ENCODE data around the gene SLFN12L. TPM values are rescaled to one million over a fixed set of nuclear protein-coding genes. Genes with fewer than 3 reads are reported as not detected.

The SLFN12L gene
- total RNA-seq, 1 experiment from 2014 or later = 0.91 TPM

GRCh38 chr17:35432176-35433074 lies 105.1 kb downstream of the SLFN12L start, which contains the start of gene SLFN12:
TSS of gene SLFN12 (minus strand) at chr17:35432500. CDS start at chr17:35423028, 9,472 bp downstream.
- peak; percentile 90 for DNase-seq (ENCODE audit: low read depth)

GRCh38 chr17:35429702-35430101 lies 107.8 kb downstream of the SLFN12L start:
- DNase-seq (ENCODE audit: low read depth) = no peak

- DNase-seq (ENCODE audit: low read depth) = no peak
Measured at GRCh38 chr17:35428229-35428628, 109.2 kb downstream of the SLFN12L start.

GRCh38 chr17:35423761-35424160 lies 113.7 kb downstream of the SLFN12L start:
- peak; percentile 15 for DNase-seq (ENCODE audit: low read depth)

Other genes with a start within 250 kb of the SLFN12L start
- 49.2 and 66.6 TPM in 2 replicates for gene SLFN11, start 164.1 kb downstream of the SLFN12L start, total RNA-seq (2014; rRNA removed; shearing (Covaris generic))
- gene SLFN12, start 105.2 kb downstream of the SLFN12L start, total RNA-seq (2014; rRNA removed; shearing (Covaris generic)) = 21.4 and 24.3 TPM in 2 replicates
- gene SLFN13, start 88.9 kb downstream of the SLFN12L start, total RNA-seq (2014; rRNA removed; shearing (Covaris generic)) = 0.86 and 2.3 TPM in 2 replicates
- gene SLFN14, start 23.1 kb upstream of the SLFN12L start, total RNA-seq (2014; rRNA removed; shearing (Covaris generic)) = not detected in 2 replicates
- 11.0 and 13.5 TPM in 2 replicates for gene PEX12, start 40.9 kb upstream of the SLFN12L start, total RNA-seq (2014; rRNA removed; shearing (Covaris generic))
- gene AP2B1, start 49.6 kb upstream of the SLFN12L start, total RNA-seq (2014; rRNA removed; shearing (Covaris generic)) = 87.9 and 88.1 TPM in 2 replicates
- 0.39 and 3.5 TPM in 2 replicates for gene RASL10B, start 194.0 kb upstream of the SLFN12L start, total RNA-seq (2014; rRNA removed; shearing (Covaris generic))
- not detected in 2 replicates for gene GAS2L2, start 215.6 kb upstream of the SLFN12L start, total RNA-seq (2014; rRNA removed; shearing (Covaris generic))
- gene C17orf50, start 223.2 kb upstream of the SLFN12L start, total RNA-seq (2014; rRNA removed; shearing (Covaris generic)) = not detected in 2 replicates

All from Daoy (cell line).